Body of pancreas (tissue), 4 donors: ENCODE data around the gene PRTN3. TPM values are rescaled to one million over a fixed set of nuclear protein-coding genes. Genes with fewer than 3 reads are reported as not detected.
A peak's percentile ranks its signal among the peaks of the same experiment; 100 is the strongest.

ENCODE experiments used
- ATAC-seq: fragments of 150-250 bp; one replicate; pipeline ENCODE4 v1.9.1; 2016
- DNase-seq, 4 donors: peaks; one replicate each; pipeline ENCODE4 v3.0.0-alpha.2; 2019
- H3K27ac ChIP-seq, 4 donors: fragments of 200-600 bp; sonication (generic); 1 replicate in 3 of 4; 2 replicates in 1 of 4; pipeline versions ENCODE4 v1.5.1 to v1.6.1; 2016 to 2019; ENCODE audit warnings: mild to moderate bottlenecking in 1 of 4, mixed read lengths in 1 of 4, moderate library complexity in 1 of 4
- H3K27me3 ChIP-seq, 2 donors: fragments of 200-600 bp; sonication (generic); one replicate each; pipeline ENCODE4 v1.6.0; 2016; ENCODE audit warnings: mild to moderate bottlenecking in 1 of 2
- H3K36me3 ChIP-seq, 2 donors: fragments of 200-600 bp; sonication (generic); replicated peaks in 1 of 2; 2 replicates each; pipeline ENCODE4 v1.5.1; 2016; ENCODE audit warnings: low read depth in 2 of 2; ENCODE audit not compliant: insufficient read depth in 1 of 2
- H3K4me1 ChIP-seq: fragments of 200-600 bp; sonication (generic); one replicate; pipeline ENCODE4 v1.6.0; 2016
- H3K4me3 ChIP-seq, 2 donors: fragments of 200-600 bp; sonication (generic); 1 replicate in 1 of 2; 2 replicates in 1 of 2; pipeline ENCODE4 v1.5.1; 2016 to 2019
- H3K9me3 ChIP-seq, 3 donors: fragments of 200-600 bp; sonication (generic); 1 replicate in 2 of 3; 2 replicates in 1 of 3; pipeline ENCODE4 v1.5.1; 2016
- CTCF ChIP-seq, 7 experiments: fragments of 450-650 bp in 4 of 7; fragments of 200-600 bp in 3 of 7; sonication (generic) in 3 of 7; IDR thresholded peaks; one replicate each; pipeline ENCODE4 v1.5.1; 2016 to 2019; ENCODE audit warnings: antibody characterized with exemption in 7 of 7
- POLR2A ChIP-seq, 3 donors: fragments of 450-650 bp; IDR thresholded peaks; one replicate each; pipeline ENCODE4 v1.6.1; 2016; ENCODE audit warnings: antibody characterized with exemption in 3 of 3, mild to moderate bottlenecking in 2 of 3
- WGBS, 2 donors: methylation state at CpG; one replicate each; pipeline ENCODE4 v1.1.5; 2017; 5-methylcytosine and 5-hydroxymethylcytosine counted together
- intact Hi-C: fragments of 100-400 bp; cut with DNase I; formaldehyde crosslinking; loops from one replicate; pipeline ENCODE4 v1.15.1; 2023
- total RNA-seq, 2 donors: library from RNA; depleted of rRNA; stranded (reverse); fragments of >200 nt; gene quantifications; one replicate each; pipeline ENCODE4 v1.1.0, GENCODE V29; 2016

PRTN3 gene, protein sequence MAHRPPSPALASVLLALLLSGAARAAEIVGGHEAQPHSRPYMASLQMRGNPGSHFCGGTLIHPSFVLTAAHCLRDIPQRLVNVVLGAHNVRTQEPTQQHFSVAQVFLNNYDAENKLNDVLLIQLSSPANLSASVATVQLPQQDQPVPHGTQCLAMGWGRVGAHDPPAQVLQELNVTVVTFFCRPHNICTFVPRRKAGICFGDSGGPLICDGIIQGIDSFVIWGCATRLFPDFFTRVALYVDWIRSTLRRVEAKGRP
- under 1 TPM in 1 of 2 donors, not detected in 1; 0.99 TPM for total RNA-seq

DNA sequence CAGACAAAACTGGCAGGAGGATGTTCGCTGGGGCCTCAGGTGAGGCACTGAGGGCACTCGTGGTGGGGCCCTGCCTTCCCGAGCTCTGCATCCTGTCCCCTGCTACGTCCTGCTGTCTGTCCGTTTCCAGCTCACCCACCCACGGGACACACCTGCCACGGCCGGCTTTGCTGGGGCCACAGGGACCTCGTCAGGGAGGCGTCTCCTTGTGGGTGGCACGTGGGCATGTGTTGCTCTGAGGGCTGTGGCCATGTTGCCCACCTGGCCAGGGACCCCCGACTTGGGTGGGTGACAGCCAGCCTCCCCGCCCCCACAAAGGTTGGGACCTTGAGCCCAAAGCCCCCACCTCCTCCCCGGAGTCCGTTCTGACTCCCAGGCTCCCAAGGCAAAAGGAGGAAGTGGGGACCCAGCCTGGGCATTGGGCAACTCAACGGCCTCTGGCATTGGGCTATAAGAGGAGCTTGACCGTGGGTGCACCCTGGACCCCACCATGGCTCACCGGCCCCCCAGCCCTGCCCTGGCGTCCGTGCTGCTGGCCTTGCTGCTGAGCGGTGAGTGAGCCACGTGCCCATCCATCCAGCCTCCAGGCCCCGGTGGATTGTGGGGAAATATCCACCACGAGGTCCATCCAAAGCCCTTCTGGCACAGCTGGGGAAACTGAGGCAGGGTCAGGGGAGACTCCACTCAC is at the start of gene PRTN3:
PRTN3 (plus strand) TSS at position 481 of the 688 bp plus-strand sequence; CDS start at position 491, 10 bp downstream.
- Histone ChIP-seq H3K9me3 (no peaks in the 10 kb centered on the region), H3K4me1 (peaks cover 11% of the 10 kb centered on the region), H3K27ac (no peak within 1 kb of the TSS), H3K4me3 (no peak within 1 kb of the TSS), H3K27me3 (peaks cover 0 to 12% of the 10 kb centered on the region in 2 donors), H3K36me3 (no peaks in the 10 kb centered on the region)
- no peak for DNase-seq
- 62 to 81% methylated on average over 9 to 21 of the region's 24 CpGs for WGBS, 2 donors
- TF ChIP-seq CTCF (IDR thresholded peaks at IDR 0.05): no peak
- TF ChIP-seq POLR2A (IDR thresholded peaks at IDR 0.05): no peak
- ATAC-seq: no peak
- intact Hi-C loops: no loop called here

DNA sequence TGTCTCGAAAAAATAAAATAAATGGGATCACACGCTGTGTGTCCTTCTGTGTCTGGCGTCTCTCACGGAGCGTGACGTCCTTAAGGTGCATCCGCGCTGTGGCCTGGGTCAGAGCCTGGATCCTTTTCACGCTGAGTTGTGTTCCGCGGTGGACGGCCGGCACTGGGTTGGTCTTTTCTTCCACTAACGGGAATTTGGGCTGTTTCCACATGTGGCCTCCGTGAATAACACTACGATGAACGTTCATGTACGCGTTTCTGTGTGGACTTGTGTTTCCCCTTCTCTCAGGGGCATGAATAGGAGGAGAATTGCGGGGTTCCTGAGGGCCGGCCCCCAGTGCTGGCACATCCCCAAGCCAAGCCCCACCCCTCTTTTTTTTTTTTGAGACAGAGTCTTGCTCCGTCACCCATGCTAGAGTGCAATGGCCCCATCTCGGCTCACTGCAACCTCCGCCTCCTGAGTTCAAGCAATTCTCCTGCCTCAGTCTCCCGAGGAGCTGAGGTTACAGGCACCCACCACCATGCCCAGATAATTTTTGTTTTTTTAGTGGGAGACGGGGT is 49.7 kb upstream of the PRTN3 start:
- WGBS, 2 donors: 86 to 90% methylated on average over 26 of the region's 26 CpGs
- H3K27ac ChIP-seq: peak overlapping the region in 2 of 4 donors; percentile 36 to 45
- TF ChIP-seq POLR2A (IDR thresholded peaks at IDR 0.05) (no peak), CTCF (IDR thresholded peaks at IDR 0.05) (no peak)
- H3K4me1 ChIP-seq: peaks cover 5% of the 10 kb centered on the region
- no peak for ATAC-seq
- no peaks in the 10 kb centered on the region for H3K36me3 ChIP-seq
- DNase-seq: no peak
- intact Hi-C loops: no loop called here
- no peak overlapping the region for H3K4me3 ChIP-seq
- no peaks in the 10 kb centered on the region for H3K27me3 ChIP-seq
- no peaks in the 10 kb centered on the region for H3K9me3 ChIP-seq

GRCh38 chr19:791567-792305 is 49.1 kb upstream of the PRTN3 start:
- Histone ChIP-seq H3K27me3 (no peaks in the 10 kb centered on the region), H3K36me3 (no peaks in the 10 kb centered on the region), H3K4me1 (peaks cover 9% of the 10 kb centered on the region), H3K9me3 (no peaks in the 10 kb centered on the region), H3K4me3 (no peak overlapping the region), H3K27ac (peak overlapping the region in 3 of 4 donors; percentile 5 to 45 (median 36))
- intact Hi-C loops: no loop called here
- 43 to 50% methylated on average over 6 to 8 of the region's 8 CpGs for WGBS, 2 donors
- no peak for TF ChIP-seq POLR2A (IDR thresholded peaks at IDR 0.05)
- no peak for TF ChIP-seq CTCF (IDR thresholded peaks at IDR 0.05)
- DNase-seq (no peak), ATAC-seq (no peak)

DNA sequence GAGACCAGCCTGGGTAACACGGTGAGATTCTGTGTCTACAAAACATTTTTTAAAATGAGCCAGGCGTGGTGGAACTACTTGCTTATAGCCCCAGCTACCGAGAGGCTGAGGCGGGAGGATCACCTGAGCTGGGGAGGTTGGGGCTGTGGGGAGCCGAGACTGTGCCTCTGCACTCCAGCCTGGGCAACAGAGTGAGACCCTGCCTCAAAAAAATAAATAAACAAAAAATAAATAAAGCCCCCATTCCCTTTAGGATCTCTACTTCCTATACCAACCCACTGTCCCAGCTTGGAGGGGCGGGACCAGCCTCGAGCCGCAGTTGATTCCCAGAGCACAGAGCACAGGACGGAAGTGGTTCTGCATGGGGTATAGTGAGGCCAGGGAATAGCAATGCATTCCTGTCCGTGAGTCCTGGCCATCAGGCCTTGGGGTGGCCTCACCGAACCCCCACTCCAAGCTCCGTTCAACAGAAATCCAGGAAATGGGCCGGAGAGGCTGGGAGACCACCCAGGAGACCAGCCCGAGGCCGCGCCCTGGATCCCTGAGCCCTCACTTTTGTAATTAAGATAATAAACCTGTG is 48.4 kb upstream of the PRTN3 start:
- no peak overlapping the region for H3K4me3 ChIP-seq
- no peaks in the 10 kb centered on the region for H3K9me3 ChIP-seq
- no peaks in the 10 kb centered on the region for H3K36me3 ChIP-seq
- TF ChIP-seq POLR2A (IDR thresholded peaks at IDR 0.05): no peak
- TF ChIP-seq CTCF (IDR thresholded peaks at IDR 0.05): no peak
- WGBS, 2 donors: 78 to 81% methylated on average over 10 to 14 of the region's 16 CpGs
- peaks cover 9% of the 10 kb centered on the region for H3K4me1 ChIP-seq
- no peaks in the 10 kb centered on the region for H3K27me3 ChIP-seq
- H3K27ac ChIP-seq: peak overlapping the region in 3 of 4 donors; percentile 5 to 45 (median 36)
- intact Hi-C loops: no loop called here
- no peak for DNase-seq
- no peak for ATAC-seq
